ENCODE measurements around the gene ATXN2L.

DNA sequence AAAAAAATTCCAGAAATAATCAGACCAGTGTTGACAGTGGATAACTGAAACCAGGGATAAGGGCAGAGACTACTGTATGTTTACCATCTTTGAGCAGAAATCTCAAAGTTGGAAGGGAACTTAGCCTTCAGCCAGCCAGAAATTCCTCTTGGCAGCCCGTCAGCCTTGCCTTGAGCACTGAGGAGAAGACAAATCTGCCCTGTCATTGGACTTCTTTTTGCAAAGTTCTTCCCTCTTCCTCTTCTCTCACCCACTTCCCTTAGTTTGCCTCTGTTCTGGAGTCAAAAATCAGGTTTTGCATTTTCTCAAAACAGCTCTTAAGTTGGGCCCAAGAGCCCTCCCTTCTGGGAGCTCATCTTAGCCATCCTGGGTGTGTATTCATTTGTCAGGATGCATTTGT is 17.1 kb downstream of the ATXN2L start:
- TF ChIP-seq POLR2AphosphoS5 (IDR thresholded peaks at IDR 0.05; ENCODE audit: borderline replicate concordance, low read depth, low read length) (no peak), EZH2 (IDR thresholded peaks at IDR 0.05) (no peak), FOXP2 (optimal IDR thresholded peaks at IDR 0.05; ENCODE audit: control extremely low read depth, extremely low read length, insufficient read depth) (no peak)

Data from SK-N-MC (cell line).